CD4-positive, alpha-beta T cell treated with Interleukin-15 for 1 hour (primary cell): ENCODE data around the gene ZNF525.
"Not testable (repeated sequence)": the region's sequence is repeated elsewhere in the genome, so short reads cannot be mapped to it uniquely, and the experiment has no call there.

Experiments used
- DNase-seq: peaks from one replicate; pipeline ENCODE4 v3.0.0-alpha.2; 2020

The ZNF525 gene

GRCh38 chr19:53395840-53396524, 30.5 kb downstream of the ZNF525 start:
- not testable (repeated sequence) for DNase-seq

DNA sequence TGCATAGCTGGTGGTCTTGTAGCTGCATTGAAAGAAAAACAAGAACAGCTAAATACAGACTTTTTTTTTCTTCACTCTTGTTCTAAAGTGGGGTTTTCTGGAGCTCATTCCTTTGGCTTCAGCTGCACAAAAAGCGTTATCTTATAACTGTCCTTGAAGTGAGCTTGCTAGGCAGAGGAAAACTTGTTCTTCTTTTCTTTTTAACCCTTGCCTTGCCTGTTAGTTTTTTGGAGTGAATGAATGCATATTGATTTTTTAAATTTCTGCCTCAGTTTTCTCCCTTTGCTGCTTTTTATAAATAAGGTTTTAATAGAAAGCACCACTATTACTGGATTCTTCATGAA, 31.0 kb downstream of the ZNF525 start:
- no peak for DNase-seq

DNA sequence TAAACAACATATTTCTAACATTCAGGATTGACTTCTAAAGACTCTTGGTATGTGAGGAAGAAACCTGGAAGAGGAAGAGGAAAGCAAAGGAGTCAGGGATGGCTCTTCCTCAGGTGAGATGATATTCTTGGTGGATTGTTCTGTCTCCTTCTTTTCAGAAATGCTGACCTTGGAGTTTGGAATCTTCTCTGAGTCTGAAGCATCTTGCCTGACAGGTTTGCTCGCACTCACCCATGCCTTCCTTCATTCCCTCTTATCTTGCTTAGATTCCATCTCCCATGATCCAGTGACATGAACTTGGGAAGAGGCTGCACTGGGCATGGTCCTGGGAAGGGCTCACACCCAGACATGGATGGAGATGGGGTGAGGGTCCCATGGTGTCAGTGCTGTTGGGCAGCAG, 32.4 kb downstream of the ZNF525 start:
- not testable (repeated sequence) for DNase-seq

GRCh38 chr19:53409505-53410204, 44.1 kb downstream of the ZNF525 start:
- DNase-seq = no peak

DNA sequence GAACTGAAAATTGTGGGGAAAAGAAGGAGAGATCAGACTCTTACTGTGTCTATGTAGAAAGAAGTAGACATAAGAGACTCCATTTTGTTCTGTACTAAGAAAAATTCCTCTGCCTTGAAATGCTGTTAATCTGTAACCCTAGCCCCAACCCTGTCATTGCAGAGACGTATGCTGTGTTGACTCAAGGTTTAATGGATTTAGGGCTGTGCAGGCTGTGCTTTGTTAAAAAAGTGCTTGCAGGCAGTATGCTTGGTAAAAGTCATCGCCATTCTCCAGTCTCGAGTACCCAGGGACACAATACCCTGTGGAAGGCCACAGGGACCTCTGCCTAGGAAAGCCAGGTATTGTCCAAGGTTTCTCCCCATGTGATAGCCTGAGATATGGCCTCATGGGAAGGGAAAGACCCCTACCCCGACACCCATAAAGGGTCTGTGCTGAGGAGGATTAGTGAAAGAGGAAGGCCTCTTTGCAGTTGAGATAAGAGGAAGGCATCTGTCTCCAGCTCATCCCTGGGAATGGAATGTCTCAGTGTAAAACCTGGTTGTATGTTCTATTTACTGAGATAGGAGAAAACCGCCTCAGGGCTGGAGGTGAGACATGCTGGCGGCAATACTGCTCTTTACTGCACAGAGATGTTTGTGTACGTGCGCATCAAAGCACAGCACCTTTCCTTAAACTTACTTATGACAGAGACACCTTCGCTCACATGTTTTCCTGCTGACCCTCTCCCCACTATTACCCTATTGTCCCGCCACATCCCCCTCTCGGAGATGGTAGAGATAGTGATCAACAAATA, 55.2 kb downstream of the ZNF525 start:
- not testable (repeated sequence) for DNase-seq

DNA sequence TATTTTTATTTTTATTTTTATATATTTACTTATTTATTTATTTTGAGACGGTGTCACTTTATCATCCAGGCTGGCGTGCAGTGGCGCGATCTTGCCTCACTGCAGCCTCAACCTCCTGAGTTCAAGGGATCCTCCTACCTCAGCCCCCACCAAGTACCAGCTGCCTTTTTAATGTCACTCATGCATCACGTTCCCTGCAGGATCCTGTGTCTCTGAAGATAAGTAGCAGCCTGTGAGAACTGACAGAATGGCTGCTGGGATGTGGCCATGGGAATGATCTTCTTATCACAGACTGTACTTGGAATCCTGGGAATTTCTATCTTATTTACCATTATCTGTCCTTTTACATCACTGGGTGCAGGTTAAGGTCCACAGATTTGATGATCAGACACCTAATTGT, 57.0 kb downstream of the ZNF525 start:
- no peak for DNase-seq

DNA sequence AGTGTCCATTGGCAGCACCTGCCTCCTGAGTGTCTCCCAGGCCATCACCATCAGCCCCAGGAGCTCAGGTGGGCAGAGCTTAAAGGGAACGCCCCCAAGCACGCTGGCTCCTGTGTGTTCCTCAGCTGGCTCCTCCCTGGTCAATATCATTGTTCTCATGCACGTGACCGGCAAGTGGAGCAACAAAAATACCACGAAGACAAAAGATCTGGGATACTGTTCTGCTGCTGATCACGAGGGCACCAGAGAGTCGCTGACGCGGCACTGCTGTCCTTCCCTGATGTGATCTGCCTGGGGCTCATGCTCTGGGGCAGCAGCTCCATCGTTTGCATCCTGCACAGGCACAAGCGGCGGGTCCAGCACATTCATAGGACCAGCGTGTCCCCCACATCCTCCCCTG, 57.6 kb downstream of the ZNF525 start:
- DNase-seq = not testable (repeated sequence)

GRCh38 chr19:53423680-53424079, 58.2 kb downstream of the ZNF525 start:
- DNase-seq = not testable (repeated sequence)

DNA sequence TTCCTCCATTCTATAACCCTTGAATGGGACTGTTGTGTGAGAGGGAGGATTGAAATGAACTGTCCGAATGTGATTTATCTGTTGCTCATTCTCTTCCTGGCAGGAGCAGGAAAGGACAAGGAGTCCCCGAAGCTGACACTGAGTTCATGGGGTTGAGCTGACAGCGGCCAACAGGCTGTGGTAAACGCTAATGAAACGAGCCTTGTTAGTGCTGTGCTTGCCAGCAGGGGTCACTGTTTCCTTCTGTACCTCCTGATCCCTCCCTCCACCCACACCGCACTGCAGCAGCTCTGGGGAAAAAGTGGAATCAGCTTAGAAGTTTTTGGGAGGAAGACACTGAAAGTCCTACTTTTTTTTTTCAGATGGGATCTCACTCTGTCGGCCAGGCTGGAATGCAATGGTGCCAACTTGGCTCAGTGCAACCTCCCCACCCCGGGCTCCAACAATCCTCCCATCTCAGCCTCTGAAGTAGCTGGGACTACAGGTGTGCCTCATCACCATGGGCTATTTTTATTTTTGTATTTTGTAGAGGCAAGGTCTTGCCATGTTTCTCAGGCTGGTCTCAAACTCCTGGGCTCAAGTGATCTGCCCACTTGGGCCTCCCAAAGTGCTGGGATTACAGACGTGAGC, 59.6 kb downstream of the ZNF525 start:
- DNase-seq = peak; percentile 67

DNA sequence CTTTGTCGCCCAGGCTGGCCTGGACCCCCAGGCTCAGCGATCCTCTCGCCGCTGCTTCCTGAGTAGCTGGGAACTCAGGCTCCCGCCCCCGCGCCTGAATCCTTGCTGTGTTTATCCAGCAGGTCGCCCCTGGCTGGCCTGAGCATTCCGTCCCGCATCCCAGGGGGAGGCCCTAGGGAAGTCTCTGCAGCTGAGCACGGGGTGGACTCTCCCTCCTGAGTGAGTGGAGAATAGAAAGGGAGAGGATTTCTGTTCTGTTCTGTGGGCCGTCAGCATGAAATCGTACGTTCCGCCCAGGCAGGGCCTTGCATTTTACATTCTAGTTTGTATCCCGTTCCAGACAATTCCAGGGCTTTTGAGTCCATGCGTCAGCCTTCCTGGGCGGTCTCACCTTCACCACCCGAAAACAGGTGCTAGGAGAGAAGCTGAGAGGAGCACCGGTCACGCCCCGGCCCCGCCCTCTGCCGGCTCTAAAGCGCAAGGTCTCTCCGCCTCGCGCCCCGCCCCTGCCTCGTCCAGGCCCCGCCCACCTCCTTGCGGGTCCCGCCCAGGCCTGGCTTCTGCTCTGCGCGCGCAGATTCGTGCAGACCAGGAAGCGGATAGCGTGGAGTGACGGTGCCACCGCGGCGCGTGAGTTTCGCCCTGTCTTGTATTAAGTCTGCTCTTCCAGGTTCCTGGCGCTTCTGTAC, 66.0 kb downstream of the ZNF525 start, which contains the start of gene ZNF761:
Gene ZNF761 (plus strand): TSS at position 586 of the 689 bp plus-strand sequence. CDS start 15,285 bp downstream, outside the sequence.
- DNase-seq = peak; percentile 95

DNA sequence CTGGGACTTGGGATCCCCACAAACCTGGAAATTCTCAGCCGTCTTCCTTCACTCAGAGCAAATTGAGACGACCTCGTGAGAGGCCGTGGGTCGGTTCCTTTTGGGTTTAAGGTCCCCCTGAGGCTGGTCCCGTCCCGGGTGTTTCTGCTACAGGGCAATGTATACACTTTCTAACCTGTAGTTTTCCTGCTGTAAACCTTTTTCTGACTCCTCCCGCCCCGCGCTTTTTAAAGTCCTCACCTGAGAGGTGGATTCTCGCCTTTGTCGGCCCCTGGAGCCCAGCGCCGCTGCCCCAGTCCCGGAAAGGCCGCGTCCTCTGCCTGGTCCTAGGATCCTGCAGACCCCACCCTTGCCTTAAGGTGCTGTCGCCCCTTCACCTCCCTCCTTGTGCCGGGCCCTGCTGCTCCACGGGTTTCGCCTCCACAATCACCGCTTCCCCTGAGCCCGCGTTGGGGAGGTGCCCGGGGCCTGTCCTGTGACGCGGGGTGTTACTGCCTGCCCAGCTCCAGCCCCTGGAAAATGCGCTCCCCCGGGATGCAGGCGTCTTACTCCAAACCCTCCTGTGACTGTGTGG, 66.7 kb downstream of the ZNF525 start:
- DNase-seq = no peak
